ENCODE measurements around the gene FARSB.
"Not testable (repeated sequence)": the region's sequence is repeated elsewhere in the genome, so short reads cannot be mapped to it uniquely, and the experiment has no call there.

The FARSB gene

DNA sequence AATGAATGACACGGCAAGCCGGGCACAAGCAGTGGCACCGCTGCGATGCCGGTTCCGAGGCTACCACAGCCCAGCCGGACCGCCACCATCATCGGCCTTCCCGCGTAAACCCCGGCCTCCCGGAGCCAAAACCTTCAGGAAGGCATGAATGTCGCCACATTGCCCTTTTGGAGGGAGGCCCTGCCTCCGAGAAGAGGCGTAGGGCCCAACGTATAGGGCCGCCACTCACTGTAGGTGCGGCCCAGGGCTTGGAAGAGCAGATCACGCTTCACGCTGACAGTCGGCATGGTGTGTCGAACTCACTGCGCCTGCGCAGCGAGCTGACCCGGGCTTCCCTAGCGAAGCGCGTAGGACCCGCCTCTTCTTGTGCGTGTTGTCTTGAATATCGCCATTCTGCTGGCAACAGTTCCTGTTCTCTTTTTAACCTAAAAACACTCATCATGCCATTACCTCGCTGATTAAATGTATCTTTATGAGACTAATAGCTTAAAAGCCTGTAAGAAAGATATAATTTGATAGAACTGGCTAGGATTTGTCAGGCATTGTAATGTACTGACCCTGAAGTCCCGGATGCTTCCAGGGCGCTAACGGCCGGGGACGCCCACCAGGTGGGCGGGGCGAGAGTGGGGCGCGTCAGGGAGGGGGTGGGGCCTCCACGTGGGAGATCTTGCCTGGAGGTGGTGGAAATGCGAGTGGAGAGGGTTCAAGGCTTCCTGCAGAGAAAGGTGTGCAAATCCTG, at the start of gene FARSB:
FARSB (minus strand) TSS at position 306 of the 739 bp plus-strand sequence; CDS start at position 287, 19 bp downstream.
- peak; percentile 96 for DNase-seq

- no peak for DNase-seq
Observed at GRCh38 chr2:222703886-222704285, 48.0 kb upstream of the FARSB start.

- DNase-seq, result no peak
Observed at GRCh38 chr2:222703091-222703490, 47.2 kb upstream of the FARSB start.

DNA sequence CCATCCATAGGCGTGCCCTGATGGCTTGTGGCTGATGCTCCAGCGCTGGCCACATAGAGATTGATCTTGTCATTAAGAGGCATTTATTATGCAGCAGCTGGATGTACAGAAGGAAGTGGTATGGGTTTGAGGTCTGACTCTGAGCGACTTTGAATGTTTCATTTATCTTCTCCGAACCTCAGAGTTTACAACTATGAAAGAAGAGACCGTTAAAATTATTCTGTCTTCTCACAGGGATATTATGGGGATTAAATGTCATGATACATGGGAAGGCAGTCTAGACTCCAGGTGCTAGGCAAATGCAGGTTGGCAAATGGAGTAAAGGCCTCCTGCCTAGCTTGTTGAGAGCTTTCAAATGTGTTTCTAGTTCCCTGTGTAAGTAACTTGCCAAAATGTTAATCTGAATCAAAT, 45.8 kb upstream of the FARSB start:
- no peak for DNase-seq

DNA sequence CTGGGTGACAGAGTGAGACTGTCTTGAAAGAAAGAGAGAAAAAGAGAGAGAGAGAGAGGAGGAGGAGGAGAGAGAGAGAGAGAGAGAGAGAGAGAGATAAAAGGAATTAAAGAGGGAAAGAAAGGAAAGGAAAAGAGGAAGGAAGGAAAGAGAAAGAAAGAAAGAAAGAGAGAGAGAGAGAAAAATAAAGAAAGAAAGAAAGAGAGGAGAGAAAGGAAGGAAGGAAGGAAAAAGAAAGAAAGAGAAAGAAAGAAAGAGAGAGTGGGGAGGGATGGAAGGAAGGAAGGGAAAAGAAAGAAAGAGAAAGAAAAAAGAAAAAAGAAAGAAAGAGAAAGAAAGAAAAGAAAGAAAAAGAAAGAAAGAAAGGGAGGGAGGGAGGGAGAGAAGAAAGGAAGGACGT, 45.3 kb upstream of the FARSB start:
- no peak for DNase-seq

DNA sequence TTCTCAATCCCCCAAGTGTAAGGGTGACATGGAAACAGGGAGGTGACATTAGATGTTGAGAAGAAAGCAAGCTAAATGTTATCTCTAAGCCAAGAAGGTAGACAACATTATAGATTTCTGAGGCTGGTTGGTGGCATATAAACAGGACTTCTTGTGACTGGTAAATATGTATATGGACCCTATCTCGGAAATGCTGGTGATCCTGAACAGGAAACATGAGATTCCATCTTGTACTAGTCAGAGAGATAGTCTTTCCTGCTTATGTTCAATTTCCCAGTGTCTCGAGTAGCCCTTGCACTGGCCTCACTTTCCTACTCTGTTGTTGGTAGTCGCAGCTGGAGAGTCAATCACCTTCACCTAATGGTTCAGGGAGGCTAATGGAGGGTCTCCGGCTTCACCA, 42.4 kb upstream of the FARSB start:
- no peak for DNase-seq

GRCh38 chr2:222693837-222694236, 37.9 kb upstream of the FARSB start:
- DNase-seq, result no peak

DNA sequence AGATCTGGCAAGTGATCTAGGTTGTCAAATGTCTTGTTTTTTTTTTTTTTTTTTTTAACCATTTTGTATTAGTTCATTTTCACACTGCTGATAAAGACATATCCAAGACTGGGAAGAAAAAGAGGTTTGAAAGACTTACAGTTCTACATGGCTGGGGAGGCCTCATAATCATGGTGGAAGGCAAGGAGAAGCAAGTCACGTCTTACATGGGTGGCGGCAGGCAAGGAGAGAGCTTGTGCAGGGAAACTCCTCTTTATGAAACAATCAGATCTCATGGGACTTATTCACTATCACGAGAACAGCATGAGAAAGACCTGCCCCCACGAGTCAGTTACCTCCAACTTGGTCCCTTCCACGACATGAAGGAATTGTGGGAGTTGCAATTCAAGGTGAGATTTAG, 37.5 kb upstream of the FARSB start:
- not testable (repeated sequence) for DNase-seq

DNA sequence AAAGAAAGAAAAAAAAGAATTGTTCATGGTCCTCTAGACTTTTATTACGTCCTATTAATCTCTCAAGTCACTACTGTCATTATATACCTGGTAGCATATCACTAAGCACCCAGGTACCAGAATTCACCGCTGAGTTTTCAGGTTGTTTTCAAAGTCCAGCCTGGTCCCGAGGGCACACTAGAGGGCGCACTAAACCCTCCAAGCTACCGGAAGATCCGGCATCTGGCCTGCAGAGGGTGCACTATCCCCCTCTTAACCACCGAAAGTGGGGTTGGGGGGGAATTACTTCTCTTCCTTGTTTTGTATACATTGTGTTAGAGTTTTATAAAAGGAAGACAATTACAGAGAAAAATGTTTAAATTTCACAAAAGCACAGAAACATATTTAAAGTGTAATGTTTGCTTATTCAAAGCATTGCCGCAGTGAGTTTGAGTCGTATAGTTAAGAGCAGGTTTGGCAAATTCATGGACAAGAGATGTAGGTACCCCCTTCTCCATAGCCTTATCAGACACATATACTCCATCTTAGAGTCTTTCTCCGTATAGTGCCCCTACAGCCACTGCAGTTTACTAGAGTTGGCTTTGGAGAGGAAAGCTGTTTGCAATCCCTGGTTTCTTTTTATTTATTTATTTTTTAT, 34.8 kb upstream of the FARSB start:
- peak; percentile 73 for DNase-seq

DNA sequence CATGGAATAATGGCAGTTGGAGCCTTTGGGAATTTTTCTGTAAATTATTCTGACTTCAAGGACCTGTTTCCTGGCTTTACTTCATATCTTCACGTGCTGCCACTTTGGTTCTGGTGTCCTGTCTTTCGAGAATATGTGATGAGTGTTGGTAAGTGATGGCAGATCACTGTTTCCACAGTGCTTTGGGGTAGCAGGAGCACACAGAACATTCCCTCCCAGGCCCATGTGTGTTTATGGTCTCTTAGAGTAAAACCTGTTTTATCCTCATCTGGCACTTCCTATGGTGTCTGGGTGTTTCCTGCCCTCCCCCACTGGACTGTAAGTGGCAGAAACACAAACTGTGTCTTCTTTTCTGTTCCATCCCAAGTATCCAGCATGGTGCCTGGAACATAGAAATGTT, 33.4 kb upstream of the FARSB start:
- DNase-seq, result no peak

GRCh38 chr2:222688917-222689316, 33.0 kb upstream of the FARSB start:
- DNase-seq, result no peak

DNA sequence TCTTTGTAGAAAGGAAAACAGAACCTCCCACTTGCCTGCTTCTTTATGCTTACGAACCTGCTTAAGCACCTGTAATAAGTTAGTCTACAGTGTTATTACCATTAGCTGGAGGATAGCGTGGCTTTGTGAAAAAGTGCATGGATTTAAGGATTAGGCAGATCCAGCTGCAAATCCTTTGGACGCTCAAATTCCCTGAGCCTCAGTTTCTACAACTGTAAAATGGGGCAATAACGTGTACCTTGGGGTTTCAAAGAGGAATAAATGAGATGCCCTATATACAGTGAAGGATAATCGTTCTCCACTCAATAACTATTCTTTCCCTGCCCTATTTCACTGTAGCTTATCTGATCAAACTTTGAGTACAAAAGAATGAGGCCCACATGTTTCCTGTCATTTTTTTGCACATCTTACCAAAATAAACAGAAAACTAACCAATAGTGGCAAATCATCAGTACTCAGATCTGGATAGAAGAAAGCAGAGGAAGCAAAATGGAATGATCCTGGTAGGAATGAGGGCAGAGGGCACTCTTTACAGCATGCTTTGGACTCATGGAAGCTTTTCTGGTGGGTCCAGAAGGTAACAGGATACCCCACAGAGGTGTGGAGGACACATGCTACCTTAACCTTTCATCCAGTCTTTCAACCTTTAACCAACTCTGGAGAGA, 30.3 kb upstream of the FARSB start:
- no peak for DNase-seq

DNA sequence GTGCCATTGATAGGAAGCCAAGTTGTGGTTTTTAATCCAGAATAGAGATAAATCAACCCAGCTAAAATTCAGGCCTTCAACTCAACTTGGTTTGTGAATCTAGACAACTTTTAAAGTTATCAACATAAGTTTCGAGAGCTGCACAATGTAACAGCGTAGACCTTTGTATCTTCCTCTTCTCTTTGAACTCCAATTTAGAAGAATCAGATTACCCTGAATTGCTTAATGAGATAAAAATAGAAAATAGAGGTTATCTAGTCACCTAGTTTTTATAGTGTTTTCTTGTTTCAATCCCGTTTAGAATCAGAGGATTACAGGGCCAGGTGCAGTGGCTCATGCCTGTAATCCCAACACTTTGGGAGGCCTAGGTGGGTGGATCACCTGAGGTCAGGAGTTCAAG, 27.9 kb upstream of the FARSB start:
- no peak for DNase-seq

- no peak for DNase-seq
Observed at GRCh38 chr2:222677981-222678380, 22.1 kb upstream of the FARSB start.

- DNase-seq, result no peak
Observed at GRCh38 chr2:222673883-222674282, 18.0 kb upstream of the FARSB start.

- no peak for DNase-seq
Observed at GRCh38 chr2:222673273-222673672, 17.4 kb upstream of the FARSB start.

GRCh38 chr2:222672068-222672401, 16.1 kb upstream of the FARSB start:
- DNase-seq, result no peak

DNA sequence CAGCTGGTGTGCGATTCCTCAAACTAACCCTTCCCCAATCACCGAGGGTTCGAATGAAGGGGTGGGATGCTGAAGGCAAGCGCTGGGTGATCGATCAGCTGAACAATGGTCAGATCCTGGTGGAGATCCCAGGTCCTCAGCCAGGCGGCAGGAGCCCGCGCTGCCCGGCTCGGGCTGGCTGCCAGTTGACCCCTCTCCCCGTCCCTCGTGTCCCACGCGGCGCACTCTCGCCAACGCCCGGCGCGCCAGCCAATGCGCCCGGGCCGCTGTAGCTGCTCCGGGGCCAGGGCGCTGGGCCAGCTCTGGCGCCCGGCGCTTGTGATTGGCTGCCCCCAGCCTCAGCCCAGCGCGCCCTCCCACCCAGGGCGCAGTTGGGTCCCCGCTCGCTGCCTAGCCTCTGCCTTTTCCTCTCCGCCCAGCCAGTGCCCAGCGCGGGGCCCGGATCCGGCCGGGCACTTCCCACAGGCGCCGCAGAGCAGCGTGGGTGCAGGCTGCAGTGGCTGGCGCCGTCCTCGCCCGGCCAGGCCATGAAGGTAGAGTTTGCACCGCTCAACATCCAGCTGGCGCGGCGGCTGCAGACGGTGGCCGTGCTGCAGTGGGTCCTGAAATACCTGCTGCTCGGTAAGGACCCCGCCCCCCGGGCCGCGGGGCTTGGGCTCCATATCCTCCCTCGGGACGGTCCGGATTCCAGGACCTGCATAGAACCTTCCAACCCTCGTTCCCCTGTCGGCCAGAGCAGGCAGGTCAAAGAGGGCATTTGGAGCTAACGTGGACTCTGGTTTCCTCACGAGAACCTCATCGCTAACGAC, 15.6 kb upstream of the FARSB start, which contains the start of gene MOGAT1:
MOGAT1 (plus strand) TSS at position 400 of the 809 bp plus-strand sequence; CDS start at position 528, 128 bp downstream.
- DNase-seq, result peak; percentile 76

DNA sequence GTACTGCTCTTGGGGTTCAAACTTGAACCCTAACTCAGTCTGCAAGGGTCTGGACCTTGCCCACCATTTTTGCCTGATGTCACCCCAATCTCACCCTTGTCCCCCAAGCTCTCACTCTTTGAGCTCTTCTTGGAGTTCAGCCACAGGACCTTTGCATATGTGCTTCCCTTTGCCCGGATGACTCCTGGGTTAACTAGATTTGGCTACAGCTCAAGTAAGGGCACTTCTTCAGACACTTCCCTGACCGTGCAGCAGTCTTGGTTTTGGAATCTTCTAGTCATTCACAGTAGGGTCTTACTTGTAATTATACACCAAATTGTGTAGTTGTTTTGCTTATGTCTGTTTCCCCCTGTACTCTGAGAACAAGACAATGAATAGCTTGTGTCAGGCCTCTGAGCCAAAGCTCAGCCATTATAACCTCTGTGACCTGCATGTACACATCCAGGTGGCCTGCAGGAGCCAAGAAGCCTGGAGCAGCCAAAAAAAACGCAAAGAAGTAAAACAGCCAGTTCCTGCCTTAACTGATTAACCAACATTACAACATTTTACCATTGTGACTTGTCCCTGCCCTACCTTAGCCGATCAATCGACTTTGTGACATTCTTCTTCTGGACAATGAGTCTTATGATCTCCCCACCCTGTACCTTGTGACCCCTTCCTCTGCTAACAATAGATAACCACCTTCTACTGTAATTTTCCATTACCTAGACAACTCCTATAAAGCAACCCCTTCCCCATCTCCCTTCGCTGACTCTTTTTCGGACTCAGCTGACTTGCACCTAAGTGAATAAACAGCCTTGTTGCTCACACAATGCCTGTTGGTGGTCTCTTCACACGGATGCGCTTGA, 14.5 kb upstream of the FARSB start:
- no peak for DNase-seq

DNA sequence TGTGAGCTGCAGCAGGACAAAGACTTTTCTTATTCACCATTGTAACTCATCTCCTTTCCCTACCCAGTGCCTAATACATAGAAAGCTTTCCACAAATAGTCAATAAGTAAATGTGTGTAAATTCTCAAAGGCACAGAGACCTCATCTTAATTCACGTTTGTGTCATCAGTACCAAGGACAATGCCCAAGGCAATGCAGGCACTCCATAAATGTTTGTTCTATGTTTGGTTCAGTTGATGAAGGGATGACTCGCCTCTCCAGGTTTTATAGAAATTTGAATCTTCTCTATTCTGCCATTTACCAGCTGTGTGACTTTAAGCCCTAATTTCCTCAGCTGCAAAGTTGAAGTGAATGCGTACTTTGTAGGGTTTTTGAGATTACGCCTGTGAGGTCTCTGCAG, 13.5 kb upstream of the FARSB start:
- no peak for DNase-seq

- DNase-seq, result no peak
Observed at GRCh38 chr2:222668494-222669154, 12.7 kb upstream of the FARSB start.

GRCh38 chr2:222663479-222663878, 7.6 kb upstream of the FARSB start:
- no peak for DNase-seq
